Measurements from ENCODE around the gene MRPS18A. TPM values are rescaled to one million over a fixed set of nuclear protein-coding genes. Genes with fewer than 3 reads are reported as not detected.

MRPS18A gene
- total RNA-seq, 1 experiment from 2014 or later: 54.8 TPM

- Histone ChIP-seq H3K27ac (peak overlapping the region; percentile 78), H3K36me3 (ENCODE audit: low read depth) (peaks cover 9% of the 10 kb centered on the region; the same call in 1 of the 2 replicates), H3K27me3 (ENCODE audit: insufficient read depth, low read depth) (no peaks in the 10 kb centered on the region), H3K79me2 (ENCODE audit: low read depth) (no peaks in the 10 kb centered on the region), H4K20me1 (ENCODE audit: insufficient read depth) (no peaks in the 10 kb centered on the region), H3K9me2 (ENCODE audit: insufficient read depth) (no peaks in the 10 kb centered on the region), H3F3A (ENCODE audit: insufficient read depth, low read depth) (peaks cover 33% of the 10 kb centered on the region), H3K4me1 (replicated peaks; ENCODE audit: insufficient read depth) (peaks cover 57% of the 10 kb centered on the region), H3K9me3 (ENCODE audit: insufficient read depth, low read depth) (no peaks in the 10 kb centered on the region), H2AFZ (no peak overlapping the region), H3K4me3 (no peak overlapping the region), H3K4me2 (peak overlapping the region; percentile 69)
- ChIA-PET POLR2A (ENCODE audit: unreplicated experiment) (interaction anchor here (0.9 kb wide), 1 partner anchor 39 kb away, joined by 7 read pairs; no protein-coding TSS in a partner anchor), CTCF (interaction anchor here (0.5 to 1.4 kb wide), 2 partner anchors 54 to 406 kb away, joined by 3 to 5 read pairs; no protein-coding TSS in a partner anchor)
- DNase-seq: peak; percentile 44 to 77
- intact Hi-C loops (cut with micrococcal nuclease; ENCODE audit: unreplicated experiment): loop anchor here (2.0 to 5.0 kb wide), 6 partner anchors 29 to 667 kb away; no protein-coding TSS in a partner anchor
- BruUV-seq (replicated peaks): no TSS peak
- TF ChIP-seq CTCF (conservative IDR thresholded peaks at IDR 0.05): no peak
- TF ChIP-seq EZH2 (IDR thresholded peaks at IDR 0.05; ENCODE audit: low read depth): no peak
Observed at GRCh38 chr6:43669922-43670622, 17.5 kb downstream of the MRPS18A start.

DNA sequence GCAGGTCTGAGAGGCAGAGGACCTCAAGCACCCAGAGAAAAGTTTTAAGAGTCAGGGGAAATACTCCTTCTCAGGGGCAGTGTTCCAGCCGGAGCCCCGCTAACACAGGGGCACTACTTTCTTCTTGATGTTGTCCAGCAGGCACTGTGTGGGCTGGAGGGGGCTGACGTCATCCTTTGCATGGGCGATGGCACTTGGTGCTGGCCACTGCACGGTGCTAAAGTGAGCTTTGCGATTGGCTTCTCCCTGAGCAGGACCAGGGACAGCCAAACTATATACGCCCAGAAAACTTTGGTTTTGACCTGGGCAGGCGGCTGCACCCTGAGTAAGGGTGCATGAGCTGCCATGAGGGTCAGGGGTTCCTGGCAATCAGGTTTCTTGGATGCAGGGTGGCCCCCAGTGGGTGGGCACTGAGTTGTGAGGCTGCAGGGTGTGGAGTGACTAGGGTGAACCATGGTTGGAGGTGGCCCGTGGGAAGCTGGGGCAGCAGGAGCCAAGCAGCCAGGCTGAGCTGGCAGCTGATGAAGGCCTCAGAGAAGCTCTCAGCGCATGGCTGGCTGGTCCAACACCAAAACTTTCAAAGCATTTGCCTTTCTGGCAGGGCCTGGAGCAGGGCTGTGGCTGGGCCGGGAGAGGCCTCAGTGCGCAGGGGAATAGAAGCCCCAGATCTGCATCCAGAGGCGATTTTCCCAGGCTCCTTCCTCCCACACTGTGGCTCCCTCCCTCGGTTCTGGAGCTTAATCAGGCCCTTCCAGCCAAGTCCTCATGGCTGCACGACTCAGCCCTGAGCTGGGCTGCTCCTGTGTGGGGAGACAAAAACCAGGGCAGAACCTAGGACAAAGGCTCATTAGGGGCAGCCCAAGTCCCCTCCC, 18.3 kb downstream of the MRPS18A start:
- no peak overlapping the region for H2AFZ ChIP-seq
- ChIA-PET CTCF (interaction anchor here (0.5 to 1.4 kb wide), 4 partner anchors 16 to 99 kb away, joined by 3 to 18 read pairs (median 4); partner anchors contain the start of gene MRPS18A), POLR2A (ENCODE audit: unreplicated experiment) (interaction anchor here (0.9 kb wide), 1 partner anchor 40 kb away, joined by 7 read pairs; no protein-coding TSS in a partner anchor)
- no peak overlapping the region for H3K4me3 ChIP-seq
- H4K20me1 ChIP-seq (ENCODE audit: insufficient read depth): no peaks in the 10 kb centered on the region
- intact Hi-C loops (cut with micrococcal nuclease; ENCODE audit: unreplicated experiment): loop anchor here (2.0 to 5.0 kb wide), 6 partner anchors 30 to 668 kb away; no protein-coding TSS in a partner anchor
- H3K79me2 ChIP-seq (ENCODE audit: low read depth): no peaks in the 10 kb centered on the region
- peaks cover 33% of the 10 kb centered on the region for H3F3A ChIP-seq (ENCODE audit: insufficient read depth, low read depth)
- no peak for TF ChIP-seq EZH2 (IDR thresholded peaks at IDR 0.05; ENCODE audit: low read depth)
- no peak for TF ChIP-seq CTCF (conservative IDR thresholded peaks at IDR 0.05)
- no TSS peak for BruUV-seq (replicated peaks)
- peak overlapping the region; percentile 69 for H3K4me2 ChIP-seq
- no peaks in the 10 kb centered on the region for H3K27me3 ChIP-seq (ENCODE audit: insufficient read depth, low read depth)
- H3K9me2 ChIP-seq (ENCODE audit: insufficient read depth): no peaks in the 10 kb centered on the region
- peaks cover 9% of the 10 kb centered on the region; the same call in 1 of the 2 replicates for H3K36me3 ChIP-seq (ENCODE audit: low read depth)
- H3K27ac ChIP-seq: peak overlapping the region; percentile 78
- H3K9me3 ChIP-seq (ENCODE audit: insufficient read depth, low read depth): no peaks in the 10 kb centered on the region
- DNase-seq: no peak
- peaks cover 62% of the 10 kb centered on the region for H3K4me1 ChIP-seq (replicated peaks; ENCODE audit: insufficient read depth)

Measured in PC-9 (cell line).